ENCODE measurements around the gene CD9.

DNA sequence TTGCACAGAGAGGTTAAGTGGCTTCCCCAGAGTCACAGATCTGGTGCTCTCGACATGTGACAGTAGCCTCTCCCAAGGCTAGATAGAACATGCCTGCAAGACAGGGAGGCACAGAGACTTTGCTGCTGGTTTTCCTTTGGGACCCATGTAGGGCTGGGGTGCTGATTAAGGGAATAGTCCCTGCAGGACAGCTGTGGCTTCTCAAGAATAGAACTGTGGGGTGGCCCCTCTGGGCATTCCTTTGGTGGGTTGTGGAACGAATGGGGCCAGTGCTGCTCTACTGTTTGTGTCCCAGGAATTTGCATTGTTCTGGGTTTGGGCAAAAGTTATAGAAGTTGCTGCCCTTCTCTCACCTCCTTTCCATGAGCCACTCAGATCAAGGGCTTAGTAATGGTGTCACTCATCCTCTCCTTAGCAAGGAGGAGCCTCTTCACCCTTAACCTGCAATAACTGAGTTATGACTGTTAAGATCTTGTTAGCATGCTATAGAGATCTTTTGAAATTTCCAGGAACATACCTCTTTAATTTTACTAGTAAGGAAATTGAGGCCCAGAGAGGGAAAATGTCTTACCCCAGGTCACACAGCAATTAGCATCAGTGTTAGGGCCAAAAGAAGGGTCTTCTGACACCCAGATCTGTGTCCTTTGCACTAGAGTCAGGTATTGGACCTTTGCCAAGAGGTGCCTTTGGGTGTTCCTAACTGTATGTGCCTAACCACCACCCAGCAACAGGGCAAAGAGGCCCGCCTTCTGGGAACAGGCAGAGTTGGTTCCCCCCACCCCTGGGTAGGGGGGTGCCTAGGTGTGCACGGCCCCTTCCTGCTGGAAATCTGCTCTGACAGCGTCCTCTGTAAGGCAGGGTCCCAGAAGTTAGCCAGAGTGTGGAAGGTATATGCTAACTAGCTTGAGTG, 31.4 kb downstream of the CD9 start:
- TF ChIP-seq, protein P1, sequence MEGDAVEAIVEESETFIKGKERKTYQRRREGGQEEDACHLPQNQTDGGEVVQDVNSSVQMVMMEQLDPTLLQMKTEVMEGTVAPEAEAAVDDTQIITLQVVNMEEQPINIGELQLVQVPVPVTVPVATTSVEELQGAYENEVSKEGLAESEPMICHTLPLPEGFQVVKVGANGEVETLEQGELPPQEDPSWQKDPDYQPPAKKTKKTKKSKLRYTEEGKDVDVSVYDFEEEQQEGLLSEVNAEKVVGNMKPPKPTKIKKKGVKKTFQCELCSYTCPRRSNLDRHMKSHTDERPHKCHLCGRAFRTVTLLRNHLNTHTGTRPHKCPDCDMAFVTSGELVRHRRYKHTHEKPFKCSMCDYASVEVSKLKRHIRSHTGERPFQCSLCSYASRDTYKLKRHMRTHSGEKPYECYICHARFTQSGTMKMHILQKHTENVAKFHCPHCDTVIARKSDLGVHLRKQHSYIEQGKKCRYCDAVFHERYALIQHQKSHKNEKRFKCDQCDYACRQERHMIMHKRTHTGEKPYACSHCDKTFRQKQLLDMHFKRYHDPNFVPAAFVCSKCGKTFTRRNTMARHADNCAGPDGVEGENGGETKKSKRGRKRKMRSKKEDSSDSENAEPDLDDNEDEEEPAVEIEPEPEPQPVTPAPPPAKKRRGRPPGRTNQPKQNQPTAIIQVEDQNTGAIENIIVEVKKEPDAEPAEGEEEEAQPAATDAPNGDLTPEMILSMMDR (IDR thresholded peaks at IDR 0.05; ENCODE audit: low read length): no peak
- TF ChIP-seq EZH2 (IDR thresholded peaks at IDR 0.05; ENCODE audit: borderline replicate concordance, low read length): no peak

Measured in OCI-LY1 (cell line).